Heart left ventricle (tissue), 13 donors: ENCODE measurements around the gene SCEL.

ENCODE experiments used
- POLR2A ChIP-seq, 2 donors: fragments of 450-650 bp; IDR thresholded peaks; one replicate each; pipeline ENCODE4 v1.6.1; 2017; ENCODE audit warnings: antibody characterized with exemption in 2 of 2, mild to moderate bottlenecking in 2 of 2, moderate library complexity in 2 of 2
- TF ChIP-seq, protein P1 (sequence below), 12 donors: fragments of 200-600 bp; sonication (generic) in 4 of 12; IDR thresholded peaks; one replicate each; pipeline versions ENCODE4 v1.5.0 to v1.8.0; 2018 to 2022; ENCODE audit warnings: antibody characterized with exemption in 12 of 12, mild to moderate bottlenecking in 5 of 12
- donor health status: ischemic (EF 13 %, LVEDD 7.1; RV severe dilation, severe dysfunction).
- donor health status: DM: no; HTN: yes; CAD: no.
- donor health status: DM: no; HTN: no; CAD: no.
- donor health status: ischemic (EF 25% LVEDD 6.9; RV normal size, moderate dysfunction).
- donor health status: ischemic (EF 25% LVEDD 5.7; RV mildly dilated, moderate dysfunction).
- donor health status: ischemic (EF 35%, LVEDD 5.7; RV mildly dilated, moderate dysfunction).
- donor health status: nonischemic (EF 11% LVEDD 7.7; RV severe dilation, severe dysfunction).
- donor health status: DM: yes; HTN: yes; CAD: no.
- donor health status: PGD.
- donor health status: ischemic (EF 29% LVEDD 5.4; RV normal size, mild dysfunction).
- donor health status: nonischemic (EF 23%, LVEDD 6.1; RV moderate dilation, normal function).

DNA sequence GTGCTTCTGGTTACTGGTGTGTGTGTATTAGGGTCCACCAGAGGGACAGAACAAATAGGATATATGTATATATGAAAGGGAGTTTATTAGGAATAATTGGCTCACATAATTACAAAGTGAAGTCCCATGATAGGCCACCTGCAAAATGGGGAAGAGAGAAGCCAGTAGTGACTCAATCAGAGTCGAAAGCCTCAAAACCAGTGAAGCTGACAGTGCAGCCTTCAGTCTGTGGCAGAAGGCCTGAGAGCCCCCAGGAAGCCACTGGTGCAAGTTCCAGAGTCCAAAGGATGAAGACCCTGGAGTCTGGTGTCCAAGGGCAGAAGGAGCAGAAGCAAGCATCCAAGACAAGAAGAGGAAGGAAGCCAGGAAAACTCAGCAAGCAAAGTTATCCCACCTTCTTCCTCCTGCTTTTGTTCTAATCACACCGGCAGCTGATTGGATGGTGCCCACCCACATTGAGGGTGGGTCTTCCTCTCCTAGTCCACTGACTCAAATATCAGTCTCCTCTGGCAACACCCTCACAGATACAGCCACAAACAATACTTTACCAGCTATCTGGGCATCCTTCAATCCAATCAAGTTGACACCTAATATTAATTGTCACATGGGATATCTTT lies 21.7 kb upstream of the SCEL start:
- TF ChIP-seq, protein P1, sequence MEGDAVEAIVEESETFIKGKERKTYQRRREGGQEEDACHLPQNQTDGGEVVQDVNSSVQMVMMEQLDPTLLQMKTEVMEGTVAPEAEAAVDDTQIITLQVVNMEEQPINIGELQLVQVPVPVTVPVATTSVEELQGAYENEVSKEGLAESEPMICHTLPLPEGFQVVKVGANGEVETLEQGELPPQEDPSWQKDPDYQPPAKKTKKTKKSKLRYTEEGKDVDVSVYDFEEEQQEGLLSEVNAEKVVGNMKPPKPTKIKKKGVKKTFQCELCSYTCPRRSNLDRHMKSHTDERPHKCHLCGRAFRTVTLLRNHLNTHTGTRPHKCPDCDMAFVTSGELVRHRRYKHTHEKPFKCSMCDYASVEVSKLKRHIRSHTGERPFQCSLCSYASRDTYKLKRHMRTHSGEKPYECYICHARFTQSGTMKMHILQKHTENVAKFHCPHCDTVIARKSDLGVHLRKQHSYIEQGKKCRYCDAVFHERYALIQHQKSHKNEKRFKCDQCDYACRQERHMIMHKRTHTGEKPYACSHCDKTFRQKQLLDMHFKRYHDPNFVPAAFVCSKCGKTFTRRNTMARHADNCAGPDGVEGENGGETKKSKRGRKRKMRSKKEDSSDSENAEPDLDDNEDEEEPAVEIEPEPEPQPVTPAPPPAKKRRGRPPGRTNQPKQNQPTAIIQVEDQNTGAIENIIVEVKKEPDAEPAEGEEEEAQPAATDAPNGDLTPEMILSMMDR (IDR thresholded peaks at IDR 0.05): no peak
- TF ChIP-seq POLR2A (IDR thresholded peaks at IDR 0.05): no peak
